K562 (cell line): ENCODE measurements around the gene POLG. TPM values are rescaled to one million over a fixed set of nuclear protein-coding genes. Genes with fewer than 3 reads are reported as not detected.

Source experiments
- ATAC-seq: fragments of 200-7000 bp; cut with Tn5 transposase; 3 replicates; pipeline ENCODE4 v1.9.1; 2020; ENCODE audit warnings: moderate library complexity
- BruUV-seq: library from RNA; stranded (reverse); fragments of 400-500 nt; replicated peaks from 2 replicates; lab custom pipeline; 2021; lab: Mats Ljungman, UMichigan
- CTCF ChIA-PET: fragments of 300-600 bp; formaldehyde crosslinking; extraction: SDS; loops from one replicate; lab custom pipeline; 2021; ENCODE audit warnings: low intra/inter-chr PET ratio; lab: Yijun Ruan, JAX
- POLR2A ChIA-PET: fragments of 300-600, 350-650 bp; sonication (Branson Sonifier 250); formaldehyde crosslinking; extraction: SDS; loops from one replicate; lab custom pipeline; 2021; ENCODE audit warnings: antibody characterized with exemption, inconsistent platforms; lab: Yijun Ruan, JAX
- DNase-seq, 4 experiments: peaks; one replicate each; pipeline versions ENCODE4 v3.0.0 to v3.0.0-alpha.2; 2011 to 2018; ENCODE audit warnings: low spot score in 3 of 4, mixed read lengths in 3 of 4; ENCODE audit errors: extremely low read depth in 1 of 4
- FAIRE-seq: peaks from 2 replicates; lab custom pipeline; 2011; peaks lifted over from hg19 to GRCh38; lab: Jason Lieb, UNC
- H2AFZ ChIP-seq: 2 replicates; pipeline ENCODE4 v1.6.0; 2011; ENCODE audit warnings: low read depth, low read length, control low read depth, inconsistent platforms
- H3K27ac ChIP-seq: fragments of 200-600 bp; 3 replicates; pipeline ENCODE4 v1.8.0; 2011; ENCODE audit warnings: low read depth, mild to moderate bottlenecking, control low read depth, inconsistent platforms, low read length, moderate library complexity, mixed read lengths; ENCODE audit errors: extremely low read depth
- H3K27me3 ChIP-seq, 2 experiments: fragments of 300-600 bp in 1 of 2; 2 replicates in 1 of 2; 3 replicates in 1 of 2; pipeline versions ENCODE4 v1.6.0 to v1.8.0; 2011; ENCODE audit warnings: inconsistent platforms in 2 of 2, low read length in 2 of 2, mild to moderate bottlenecking in 1 of 2, mixed read lengths in 1 of 2, moderate library complexity in 1 of 2; ENCODE audit not compliant: control insufficient read depth in 2 of 2, insufficient read depth in 2 of 2
- H3K36me3 ChIP-seq: fragments of 300-600 bp; 3 replicates; pipeline ENCODE4 v1.8.0; 2011; ENCODE audit warnings: mild to moderate bottlenecking, low read length, inconsistent platforms; ENCODE audit not compliant: control insufficient read depth, insufficient read depth
- H3K4me1 ChIP-seq, 2 experiments: fragments of 200-600 bp in 1 of 2; replicated peaks in 1 of 2; 2 replicates in 1 of 2; 3 replicates in 1 of 2; pipeline versions ENCODE4 v1.5.1 to v1.8.0; 2011; ENCODE audit warnings: inconsistent platforms in 2 of 2, low read length in 2 of 2, mild to moderate bottlenecking in 1 of 2, mixed read lengths in 1 of 2, moderate library complexity in 1 of 2; ENCODE audit not compliant: control insufficient read depth in 2 of 2, insufficient read depth in 2 of 2
- H3K4me2 ChIP-seq: 2 replicates; pipeline ENCODE4 v1.6.1; 2011; ENCODE audit warnings: low read length, control low read depth, inconsistent platforms, mixed read lengths; ENCODE audit not compliant: insufficient read depth
- H3K4me3 ChIP-seq: fragments of 200-600 bp; sonication (generic), shearing (Covaris generic); 2 replicates; pipeline ENCODE4 v1.5.1; 2016; ENCODE audit warnings: control low read depth, inconsistent platforms
- H3K79me2 ChIP-seq: fragments of 200-600 bp; 3 replicates; pipeline ENCODE4 v1.8.0; 2011; ENCODE audit warnings: low read length, inconsistent platforms; ENCODE audit not compliant: control insufficient read depth, insufficient read depth
- H3K9ac ChIP-seq, 2 experiments: 2 replicates each; pipeline versions ENCODE4 v1.6.0 to v1.6.1; 2011; ENCODE audit warnings: low read depth in 2 of 2, low read length in 2 of 2, control low read depth in 1 of 2, inconsistent platforms in 1 of 2, mild to moderate bottlenecking in 1 of 2, mixed read lengths in 1 of 2; ENCODE audit not compliant: insufficient read depth in 1 of 2
- H3K9me1 ChIP-seq: one replicate; pipeline ENCODE4 v1.6.0; 2011; ENCODE audit warnings: inconsistent platforms, mild to moderate bottlenecking, low read length, moderate library complexity; ENCODE audit not compliant: control insufficient read depth, insufficient read depth
- H3K9me3 ChIP-seq: replicated peaks from 2 replicates; pipeline ENCODE4 v1.5.1; 2011; ENCODE audit warnings: low read depth, low read length, inconsistent platforms; ENCODE audit not compliant: control insufficient read depth, insufficient read depth
- H4K20me1 ChIP-seq: replicated peaks from 2 replicates; pipeline ENCODE4 v1.6.1; 2011; ENCODE audit warnings: low read length, inconsistent platforms, mixed read lengths; ENCODE audit not compliant: control insufficient read depth, insufficient read depth
- KDM5B ChIP-seq: fragments of 200-600 bp; sonication (generic); IDR thresholded peaks from 2 replicates; pipeline ENCODE4 v1.6.1; 2012; ENCODE audit warnings: low read depth, mild to moderate bottlenecking, moderate library complexity, low read length, control low read depth, inconsistent platforms; ENCODE audit not compliant: insufficient replicate concordance
- MXI1 ChIP-seq: IDR thresholded peaks from 2 replicates; pipeline ENCODE4 v1.6.1; 2011; ENCODE audit warnings: low read depth, mild to moderate bottlenecking, improper control_type of control experiment, low read length
- POLR2AphosphoS2 ChIP-seq: IDR thresholded peaks from 2 replicates; pipeline ENCODE4 v1.6.1; 2012; ENCODE audit warnings: low read length, improper control_type of control experiment
- POU5F1 ChIP-seq: fragments of 150-350 bp; IDR thresholded peaks from 2 replicates; pipeline ENCODE4 v1.6.1; 2014; ENCODE audit warnings: borderline replicate concordance, low read length, low read depth, mild to moderate bottlenecking; ENCODE audit not compliant: partially characterized antibody
- RBM15 ChIP-seq: fragments of 200-400 bp; formaldehyde crosslinking; IDR thresholded peaks from 2 replicates; pipeline ENCODE4 v1.6.1; 2018; ENCODE audit warnings: mild to moderate bottlenecking, low read length, moderate library complexity; ENCODE audit not compliant: insufficient read depth
- RBM39 ChIP-seq: fragments of 200-400 bp; formaldehyde crosslinking; optimal IDR thresholded peaks from 2 replicates; pipeline ENCODE3; 2018; ENCODE audit warnings: low read depth, low read length
- TCF7 ChIP-seq: sonication (generic); IDR thresholded peaks from 2 replicates; pipeline ENCODE4 v1.6.1; 2016; ENCODE audit warnings: antibody characterized with exemption, borderline replicate concordance
- TEAD4 ChIP-seq, 2 experiments: sonication (generic) in 1 of 2; formaldehyde crosslinking in 1 of 2; IDR thresholded peaks; 2 replicates each; pipeline versions ENCODE4 v1.6.1 to v1.8.0; 2012 to 2022; ENCODE audit warnings: borderline replicate concordance in 1 of 2, inconsistent platforms in 1 of 2, low read length in 1 of 2, mild to moderate bottlenecking in 1 of 2, missing genetic modification reagents in 1 of 2
- TFAM ChIP-seq: fragments of 250-450 bp; sonication (Bioruptor Pico); conservative IDR thresholded peaks from 2 replicates; pipeline ENCODE4 v1.5.0; 2021; ENCODE audit warnings: mild to moderate bottlenecking, moderate library complexity
- WGBS: fragments of 100-300 bp; shearing (Covaris generic); methylation state at CpG from one replicate; pipeline ENCODE4 v1.1.6; 2016; ENCODE audit warnings: low coverage, mixed read lengths; ENCODE audit not compliant: insufficient coverage; ENCODE audit errors: missing lambda C conversion rate; 5-methylcytosine and 5-hydroxymethylcytosine counted together
- in situ Hi-C: fragments of 300-500 bp; cut with MboI; formaldehyde crosslinking; loops from 4 replicates; pipeline ENCODE4 v1.15.0; 2018; ENCODE audit warnings: inconsistent platforms, mixed read lengths
- intact Hi-C: fragments of 100-400 bp; cut with micrococcal nuclease; formaldehyde crosslinking; loops from 2 replicates; pipeline ENCODE4 v1.14.2; 2022
- polyA plus RNA-seq, 8 experiments: library from polyadenylated mRNA; depleted of rRNA in 4 of 8; stranded (reverse) in 5 of 8; unstranded in 3 of 8; fragments of >200 nt; fragmentation: Nextera tagmentation in 2 of 8; fragmentation: Illumina TruSeq in 1 of 8; extraction: Ambion mirVana in 2 of 8; extraction: Trizol in 1 of 8; gene quantifications; 2 replicates each; pipeline versions ENCODE4 v1.2.1 to v1.2.3, GENCODE V29; 2011 to 2014; ENCODE audit warnings: inconsistent platforms in 1 of 8, missing spikeins in 1 of 8
- total RNA-seq, 7 experiments: library from RNA; depleted of rRNA in 6 of 7; stranded (reverse); fragments of >200 nt in 6 of 7; fragmentation: Illumina TruSeq in 2 of 7; extraction: Trizol in 2 of 7; gene quantifications; 2 replicates each; pipeline versions ENCODE4 v1.2.1 to v1.2.3, GENCODE V29; 2011 to 2021; ENCODE audit warnings: low replicate concordance in 1 of 7
- TF ChIP-seq, protein P1 (sequence below): fragments of 200-800 bp; sonication (Bioruptor generic); IDR thresholded peaks from 2 replicates; pipeline ENCODE4 v1.6.1; 2017; ENCODE audit warnings: missing genetic modification characterization, missing compliant biosample characterization
- TF ChIP-seq, protein P2 (sequence below), 3 experiments: IDR thresholded peaks in 2 of 3; conservative IDR thresholded peaks in 1 of 3; 2 replicates each; pipeline ENCODE4 v1.5.1; 2011 to 2012; ENCODE audit warnings: low read length in 3 of 3, mild to moderate bottlenecking in 3 of 3, control low read depth in 2 of 3, improper control_type of control experiment in 1 of 3, inconsistent platforms in 1 of 3, low read depth in 1 of 3, mixed read lengths in 1 of 3, moderate library complexity in 1 of 3; ENCODE audit not compliant: insufficient read depth in 2 of 3
- TF ChIP-seq, protein P3 (sequence below), 2 experiments: IDR thresholded peaks in 1 of 2; conservative IDR thresholded peaks in 1 of 2; 2 replicates each; pipeline ENCODE4 v1.6.1; 2016; ENCODE audit warnings: low read depth in 2 of 2, mild to moderate bottlenecking in 1 of 2, missing compliant biosample characterization in 1 of 2, missing genetic modification characterization in 1 of 2, moderate library complexity in 1 of 2
- TF ChIP-seq, protein P4 (sequence below): fragments of 250-450 bp; sonication (Bioruptor Pico); IDR thresholded peaks from 2 replicates; pipeline ENCODE4 v1.5.1; 2021; ENCODE audit warnings: mild to moderate bottlenecking

POLG gene
- total and polyA plus RNA-seq, 9 of the 15 experiments (the other 6 are each of a cell fraction or from before 2014, with no cell fraction given), result 15.2 to 83.8 (median 38.6) TPM

DNA sequence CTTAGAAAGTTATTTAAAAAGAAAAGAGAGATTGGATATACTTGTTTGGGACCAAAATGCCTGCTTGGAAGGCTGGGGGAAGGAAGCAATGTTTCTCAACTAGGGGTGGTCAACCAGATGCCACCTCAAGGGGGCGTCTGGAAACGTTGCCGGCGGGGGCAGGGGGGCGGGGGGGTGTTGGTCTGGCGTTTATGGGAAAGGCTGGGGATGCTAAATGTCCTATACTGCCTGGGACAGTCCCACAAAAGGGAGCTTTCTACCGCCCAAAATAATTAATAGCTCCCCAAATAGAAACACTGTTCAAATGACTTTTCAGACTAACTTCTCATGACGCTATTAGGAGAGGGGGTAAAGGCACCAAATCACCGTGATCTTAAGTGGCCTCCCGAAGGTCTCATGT is 2.2 kb downstream of the POLG start:
- Histone ChIP-seq H3K36me3 (peaks cover 62% of the 10 kb centered on the region), H3K4me1 (peaks cover 13 to 33% of the 10 kb centered on the region in 2 experiments; a peak in 4 of 5 replicates), H2AFZ (no peak overlapping the region), H3K27me3 (no peaks in the 10 kb centered on the region), H3K9me1 (no peaks in the 10 kb centered on the region), H3K4me3 (no peak overlapping the region), H3K9me3 (no peaks in the 10 kb centered on the region), H3K4me2 (peak overlapping the region; percentile 52), H3K79me2 (peaks cover 44% of the 10 kb centered on the region), H3K27ac (no peak overlapping the region), H3K9ac (no peak overlapping the region), H4K20me1 (peaks cover 6% of the 10 kb centered on the region)
- FAIRE-seq, result peak; percentile 32
- peak; percentile 60 to 73 (median 60) for DNase-seq
- POLR2A ChIA-PET, result interaction anchor here (4.1 kb wide), 1 partner anchor 8 kb away, joined by 25 read pairs; no protein-coding TSS in a partner anchor
- in situ Hi-C loops (no loop called here), intact Hi-C loops (no loop called here)
- no TSS peak for BruUV-seq
- 60% methylated on average over 3 of the region's 10 CpGs for WGBS
- CTCF ChIA-PET, result no interaction called here
- ATAC-seq, result no peak
- TF ChIP-seq RBM15, result no peak
- TF ChIP-seq TCF7, result no peak
- TF ChIP-seq, protein P1, sequence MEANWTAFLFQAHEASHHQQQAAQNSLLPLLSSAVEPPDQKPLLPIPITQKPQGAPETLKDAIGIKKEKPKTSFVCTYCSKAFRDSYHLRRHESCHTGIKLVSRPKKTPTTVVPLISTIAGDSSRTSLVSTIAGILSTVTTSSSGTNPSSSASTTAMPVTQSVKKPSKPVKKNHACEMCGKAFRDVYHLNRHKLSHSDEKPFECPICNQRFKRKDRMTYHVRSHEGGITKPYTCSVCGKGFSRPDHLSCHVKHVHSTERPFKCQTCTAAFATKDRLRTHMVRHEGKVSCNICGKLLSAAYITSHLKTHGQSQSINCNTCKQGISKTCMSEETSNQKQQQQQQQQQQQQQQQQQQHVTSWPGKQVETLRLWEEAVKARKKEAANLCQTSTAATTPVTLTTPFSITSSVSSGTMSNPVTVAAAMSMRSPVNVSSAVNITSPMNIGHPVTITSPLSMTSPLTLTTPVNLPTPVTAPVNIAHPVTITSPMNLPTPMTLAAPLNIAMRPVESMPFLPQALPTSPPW, result peak; percentile 95
- TF ChIP-seq POLR2AphosphoS2, result no peak
- TF ChIP-seq MXI1, result no peak
- TF ChIP-seq, protein P2, sequence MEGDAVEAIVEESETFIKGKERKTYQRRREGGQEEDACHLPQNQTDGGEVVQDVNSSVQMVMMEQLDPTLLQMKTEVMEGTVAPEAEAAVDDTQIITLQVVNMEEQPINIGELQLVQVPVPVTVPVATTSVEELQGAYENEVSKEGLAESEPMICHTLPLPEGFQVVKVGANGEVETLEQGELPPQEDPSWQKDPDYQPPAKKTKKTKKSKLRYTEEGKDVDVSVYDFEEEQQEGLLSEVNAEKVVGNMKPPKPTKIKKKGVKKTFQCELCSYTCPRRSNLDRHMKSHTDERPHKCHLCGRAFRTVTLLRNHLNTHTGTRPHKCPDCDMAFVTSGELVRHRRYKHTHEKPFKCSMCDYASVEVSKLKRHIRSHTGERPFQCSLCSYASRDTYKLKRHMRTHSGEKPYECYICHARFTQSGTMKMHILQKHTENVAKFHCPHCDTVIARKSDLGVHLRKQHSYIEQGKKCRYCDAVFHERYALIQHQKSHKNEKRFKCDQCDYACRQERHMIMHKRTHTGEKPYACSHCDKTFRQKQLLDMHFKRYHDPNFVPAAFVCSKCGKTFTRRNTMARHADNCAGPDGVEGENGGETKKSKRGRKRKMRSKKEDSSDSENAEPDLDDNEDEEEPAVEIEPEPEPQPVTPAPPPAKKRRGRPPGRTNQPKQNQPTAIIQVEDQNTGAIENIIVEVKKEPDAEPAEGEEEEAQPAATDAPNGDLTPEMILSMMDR (IDR thresholded peaks at IDR 0.05 in 2 of 3, conservative IDR thresholded peaks at IDR 0.05 in 1 of 3; ENCODE audit: insufficient read depth in 2 of 3, low read depth in 1 of 3, low read length in 3 of 3), result peak; percentile 30 to 49 (median 38); a peak in 5 of 6 replicates
- no peak for TF ChIP-seq POU5F1
- no peak for TF ChIP-seq TEAD4 (IDR thresholded peaks at IDR 0.05; ENCODE audit: low read length)
- TF ChIP-seq TEAD4 (CRISPR knock-in tag; IDR thresholded peaks at IDR 0.05; ENCODE audit: borderline replicate concordance), result no peak
- no peak for TF ChIP-seq KDM5B
- TF ChIP-seq, protein P3, sequence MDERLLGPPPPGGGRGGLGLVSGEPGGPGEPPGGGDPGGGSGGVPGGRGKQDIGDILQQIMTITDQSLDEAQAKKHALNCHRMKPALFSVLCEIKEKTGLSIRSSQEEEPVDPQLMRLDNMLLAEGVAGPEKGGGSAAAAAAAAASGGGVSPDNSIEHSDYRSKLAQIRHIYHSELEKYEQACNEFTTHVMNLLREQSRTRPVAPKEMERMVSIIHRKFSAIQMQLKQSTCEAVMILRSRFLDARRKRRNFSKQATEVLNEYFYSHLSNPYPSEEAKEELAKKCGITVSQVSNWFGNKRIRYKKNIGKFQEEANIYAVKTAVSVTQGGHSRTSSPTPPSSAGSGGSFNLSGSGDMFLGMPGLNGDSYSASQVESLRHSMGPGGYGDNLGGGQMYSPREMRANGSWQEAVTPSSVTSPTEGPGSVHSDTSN (CRISPR knock-in tag; IDR thresholded peaks at IDR 0.05; ENCODE audit: low read depth), result no peak
- TF ChIP-seq, protein P3 (tag; conservative IDR thresholded peaks at IDR 0.05; ENCODE audit: low read depth), result no peak
- TF ChIP-seq, protein P4, sequence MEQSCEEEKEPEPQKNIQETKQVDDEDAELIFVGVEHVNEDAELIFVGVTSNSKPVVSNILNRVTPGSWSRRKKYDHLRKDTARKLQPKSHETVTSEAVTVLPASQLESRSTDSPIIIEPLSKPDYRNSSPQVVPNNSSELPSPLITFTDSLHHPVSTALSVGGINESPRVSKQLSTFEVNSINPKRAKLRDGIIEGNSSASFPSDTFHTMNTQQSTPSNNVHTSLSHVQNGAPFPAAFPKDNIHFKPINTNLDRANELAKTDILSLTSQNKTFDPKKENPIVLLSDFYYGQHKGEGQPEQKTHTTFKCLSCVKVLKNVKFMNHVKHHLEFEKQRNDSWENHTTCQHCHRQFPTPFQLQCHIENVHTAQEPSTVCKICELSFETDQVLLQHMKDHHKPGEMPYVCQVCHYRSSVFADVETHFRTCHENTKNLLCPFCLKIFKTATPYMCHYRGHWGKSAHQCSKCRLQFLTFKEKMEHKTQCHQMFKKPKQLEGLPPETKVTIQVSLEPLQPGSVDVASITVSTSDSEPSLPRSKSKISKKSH, result no peak
- no peak for TF ChIP-seq RBM39
- no peak for TF ChIP-seq TFAM (CRISPR knock-in tag)
